Head of caudate nucleus (tissue), 42 donors: ENCODE data around the gene EQTN.
"Not testable (repeated sequence)": the region's sequence is repeated elsewhere in the genome, so short reads cannot be mapped to it uniquely, and the experiment has no call there.

Experiments
- DNase-seq, 42 donors: peaks; one replicate each; pipeline versions ENCODE4 v3.0.0 to v3.0.0-alpha.2; 2020 to 2021; ENCODE audit warnings: mixed read lengths in 7 of 42
- intact Hi-C: fragments of 100-400 bp; cut with DNase I; formaldehyde crosslinking; loops from one replicate; pipeline ENCODE4 v1.15.0; 2022

EQTN gene

DNA sequence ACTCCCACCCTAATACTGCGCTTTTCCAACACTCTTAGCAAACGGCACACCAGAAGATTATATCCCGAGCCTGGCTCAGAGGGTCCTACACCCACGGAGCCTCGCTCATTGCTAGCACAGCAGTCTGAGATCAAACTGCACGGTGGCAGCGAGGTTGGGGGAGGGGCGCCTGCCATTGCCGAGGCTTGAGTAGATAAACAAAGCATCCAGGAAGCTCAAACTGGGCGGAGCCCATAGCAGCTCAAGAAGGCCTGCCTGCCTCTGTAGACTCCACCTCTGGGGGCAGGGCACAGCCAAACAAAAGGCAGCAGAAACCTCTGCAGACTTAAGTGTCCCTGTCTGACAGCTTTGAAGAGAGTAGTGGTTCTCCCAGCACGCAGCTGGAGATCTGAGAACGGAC, 57.3 kb downstream of the EQTN start:
- DNase-seq, intact Hi-C loops: not testable (repeated sequence)
